Measurements from ENCODE around the gene PLCG1. TPM values are rescaled to one million over a fixed set of nuclear protein-coding genes. Genes with fewer than 3 reads are reported as not detected.

The PLCG1 gene
- total RNA-seq, 1 donor from 2014 or later: 120 TPM

DNA sequence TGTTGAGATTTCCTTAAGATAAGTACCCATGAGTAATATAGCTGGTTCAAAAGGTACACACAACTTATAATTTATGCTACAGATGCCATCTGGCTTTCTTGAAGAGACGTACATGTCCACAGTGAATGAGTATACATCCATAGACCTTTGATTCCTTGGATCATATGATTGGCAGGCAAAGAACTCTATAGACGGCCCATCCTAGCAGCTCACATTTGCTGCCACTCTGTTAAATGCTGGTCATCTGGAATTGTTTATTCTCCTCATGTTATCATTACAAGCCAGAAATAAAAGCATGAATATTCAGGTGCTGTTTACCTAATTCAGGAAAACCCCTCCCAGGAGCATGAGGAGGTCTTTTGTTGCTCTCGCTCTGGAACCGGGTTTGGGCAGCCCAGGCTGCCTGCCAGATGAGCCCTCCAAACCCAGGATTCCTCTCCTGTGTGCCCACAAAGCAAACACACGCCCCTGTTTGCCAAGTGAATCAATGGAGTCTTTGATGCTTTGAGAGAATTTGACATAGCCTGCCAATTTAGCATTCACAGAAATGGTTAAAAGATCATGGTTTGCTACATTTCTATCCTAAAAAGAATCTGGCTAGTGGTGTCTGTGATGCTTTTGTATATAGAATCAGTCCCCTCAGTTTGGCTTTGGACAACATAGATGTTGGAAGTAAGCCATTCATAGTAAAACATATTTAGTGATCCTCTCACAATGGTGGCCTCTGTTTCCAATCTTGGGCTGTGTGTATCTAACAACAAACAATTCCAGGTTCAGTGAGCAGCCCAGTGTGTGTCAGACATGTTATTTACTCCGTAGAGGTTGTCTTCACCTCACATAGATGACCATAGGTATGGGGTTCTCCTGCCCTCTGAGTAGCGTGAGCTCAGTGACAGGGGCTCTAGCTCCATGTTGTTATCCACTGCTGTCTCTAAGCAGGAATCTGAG, 17.5 kb upstream of the PLCG1 start:
- H3K9me3 ChIP-seq: no peaks in the 10 kb centered on the region
- DNase-seq (no peak), ATAC-seq (no peak)
- H3K4me1 ChIP-seq: no peaks in the 10 kb centered on the region
- no peak overlapping the region for H3K4me3 ChIP-seq
- no peaks in the 10 kb centered on the region for H3K27me3 ChIP-seq
- H3K36me3 ChIP-seq: peaks cover 100% of the 10 kb centered on the region
- TF ChIP-seq, protein P1, sequence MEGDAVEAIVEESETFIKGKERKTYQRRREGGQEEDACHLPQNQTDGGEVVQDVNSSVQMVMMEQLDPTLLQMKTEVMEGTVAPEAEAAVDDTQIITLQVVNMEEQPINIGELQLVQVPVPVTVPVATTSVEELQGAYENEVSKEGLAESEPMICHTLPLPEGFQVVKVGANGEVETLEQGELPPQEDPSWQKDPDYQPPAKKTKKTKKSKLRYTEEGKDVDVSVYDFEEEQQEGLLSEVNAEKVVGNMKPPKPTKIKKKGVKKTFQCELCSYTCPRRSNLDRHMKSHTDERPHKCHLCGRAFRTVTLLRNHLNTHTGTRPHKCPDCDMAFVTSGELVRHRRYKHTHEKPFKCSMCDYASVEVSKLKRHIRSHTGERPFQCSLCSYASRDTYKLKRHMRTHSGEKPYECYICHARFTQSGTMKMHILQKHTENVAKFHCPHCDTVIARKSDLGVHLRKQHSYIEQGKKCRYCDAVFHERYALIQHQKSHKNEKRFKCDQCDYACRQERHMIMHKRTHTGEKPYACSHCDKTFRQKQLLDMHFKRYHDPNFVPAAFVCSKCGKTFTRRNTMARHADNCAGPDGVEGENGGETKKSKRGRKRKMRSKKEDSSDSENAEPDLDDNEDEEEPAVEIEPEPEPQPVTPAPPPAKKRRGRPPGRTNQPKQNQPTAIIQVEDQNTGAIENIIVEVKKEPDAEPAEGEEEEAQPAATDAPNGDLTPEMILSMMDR (IDR thresholded peaks at IDR 0.05): no peak
- intact Hi-C loops (cut with DNase I): no loop called here
- no peak overlapping the region for H3K27ac ChIP-seq

DNA sequence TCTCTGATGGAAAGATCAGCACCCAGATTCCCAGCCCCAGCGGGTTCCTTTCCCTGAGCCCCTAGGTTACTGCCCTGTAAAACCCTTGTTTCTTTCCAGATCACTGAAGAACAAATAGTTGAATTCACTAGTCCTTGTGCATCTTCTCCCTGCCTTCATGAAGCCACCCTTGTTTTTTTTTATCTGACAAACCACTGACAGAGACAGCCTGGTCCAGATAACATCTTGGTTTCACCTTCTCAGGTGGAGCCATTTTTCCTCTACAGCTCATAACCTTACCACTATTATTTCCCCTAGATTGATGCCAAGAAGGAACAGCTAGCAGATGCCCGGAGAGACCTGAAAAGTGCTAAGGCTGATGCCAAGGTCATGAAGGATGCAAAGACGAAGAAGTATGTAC, 15.9 kb upstream of the PLCG1 start:
- intact Hi-C loops (cut with DNase I): no loop called here
- Histone ChIP-seq H3K4me3 (no peak overlapping the region), H3K27me3 (no peaks in the 10 kb centered on the region), H3K9me3 (no peaks in the 10 kb centered on the region), H3K27ac (no peak overlapping the region), H3K4me1 (no peaks in the 10 kb centered on the region), H3K36me3 (peaks cover 100% of the 10 kb centered on the region)
- ATAC-seq: no peak
- TF ChIP-seq, protein P1 (IDR thresholded peaks at IDR 0.05): no peak
- no peak for DNase-seq

DNA sequence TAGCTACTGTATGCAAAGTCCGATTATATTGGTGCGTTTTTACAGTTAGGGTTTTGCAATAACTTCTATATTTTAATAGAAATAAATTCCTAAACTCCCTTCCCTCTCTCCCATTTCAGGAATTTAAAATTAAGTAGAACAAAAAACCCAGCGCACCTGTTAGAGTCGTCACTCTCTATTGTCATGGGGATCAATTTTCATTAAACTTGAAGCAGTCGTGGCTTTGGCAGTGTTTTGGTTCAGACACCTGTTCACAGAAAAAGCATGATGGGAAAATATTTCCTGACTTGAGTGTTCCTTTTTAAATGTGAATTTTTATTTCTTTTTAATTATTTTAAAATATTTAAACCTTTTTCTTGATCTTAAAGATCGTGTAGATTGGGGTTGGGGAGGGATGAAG, 13.7 kb upstream of the PLCG1 start:
- H3K27ac ChIP-seq: no peak overlapping the region
- no peaks in the 10 kb centered on the region for H3K27me3 ChIP-seq
- H3K9me3 ChIP-seq: no peaks in the 10 kb centered on the region
- DNase-seq (no peak), ATAC-seq (no peak)
- H3K4me3 ChIP-seq: no peak overlapping the region
- intact Hi-C loops (cut with DNase I): no loop called here
- peaks cover 83% of the 10 kb centered on the region for H3K36me3 ChIP-seq
- TF ChIP-seq, protein P1 (IDR thresholded peaks at IDR 0.05): no peak
- no peaks in the 10 kb centered on the region for H3K4me1 ChIP-seq

DNA sequence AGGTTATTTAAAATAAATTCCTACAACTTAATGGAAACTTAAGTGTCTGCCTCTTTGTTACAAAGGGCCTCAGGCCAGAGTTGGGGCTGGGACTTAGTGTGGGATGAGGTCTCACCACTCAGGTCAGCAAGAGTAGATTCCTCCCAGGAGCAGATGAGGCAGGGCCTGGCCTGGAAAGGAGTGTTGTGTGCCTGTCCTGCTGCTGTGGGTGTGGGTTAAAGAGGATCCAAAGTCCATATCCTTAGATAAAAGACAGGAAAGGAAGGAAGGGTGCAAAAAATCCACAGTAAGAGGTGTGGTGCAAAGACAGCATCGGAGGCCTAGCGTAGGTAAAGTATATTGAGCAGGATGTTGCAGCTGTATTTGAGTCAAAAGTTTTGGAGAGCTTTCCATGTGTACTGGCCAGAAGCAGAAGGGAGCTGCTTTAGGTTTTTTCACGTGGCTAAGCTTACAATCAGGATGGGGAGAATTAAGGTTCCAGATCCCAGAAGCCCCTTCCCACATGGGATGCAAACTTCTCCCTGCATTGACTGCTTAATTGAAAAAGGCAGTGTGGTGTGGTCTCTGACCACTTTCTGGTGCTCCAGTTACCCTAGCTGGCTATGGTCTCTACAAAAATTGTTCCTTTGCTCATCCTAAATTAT, 12.8 kb upstream of the PLCG1 start:
- no peak for DNase-seq
- intact Hi-C loops (cut with DNase I): no loop called here
- TF ChIP-seq, protein P1 (IDR thresholded peaks at IDR 0.05): no peak
- no peaks in the 10 kb centered on the region for H3K27me3 ChIP-seq
- H3K36me3 ChIP-seq: peaks cover 74% of the 10 kb centered on the region
- no peak overlapping the region for H3K27ac ChIP-seq
- no peaks in the 10 kb centered on the region for H3K9me3 ChIP-seq
- no peaks in the 10 kb centered on the region for H3K4me1 ChIP-seq
- ATAC-seq: no peak
- no peak overlapping the region for H3K4me3 ChIP-seq

DNA sequence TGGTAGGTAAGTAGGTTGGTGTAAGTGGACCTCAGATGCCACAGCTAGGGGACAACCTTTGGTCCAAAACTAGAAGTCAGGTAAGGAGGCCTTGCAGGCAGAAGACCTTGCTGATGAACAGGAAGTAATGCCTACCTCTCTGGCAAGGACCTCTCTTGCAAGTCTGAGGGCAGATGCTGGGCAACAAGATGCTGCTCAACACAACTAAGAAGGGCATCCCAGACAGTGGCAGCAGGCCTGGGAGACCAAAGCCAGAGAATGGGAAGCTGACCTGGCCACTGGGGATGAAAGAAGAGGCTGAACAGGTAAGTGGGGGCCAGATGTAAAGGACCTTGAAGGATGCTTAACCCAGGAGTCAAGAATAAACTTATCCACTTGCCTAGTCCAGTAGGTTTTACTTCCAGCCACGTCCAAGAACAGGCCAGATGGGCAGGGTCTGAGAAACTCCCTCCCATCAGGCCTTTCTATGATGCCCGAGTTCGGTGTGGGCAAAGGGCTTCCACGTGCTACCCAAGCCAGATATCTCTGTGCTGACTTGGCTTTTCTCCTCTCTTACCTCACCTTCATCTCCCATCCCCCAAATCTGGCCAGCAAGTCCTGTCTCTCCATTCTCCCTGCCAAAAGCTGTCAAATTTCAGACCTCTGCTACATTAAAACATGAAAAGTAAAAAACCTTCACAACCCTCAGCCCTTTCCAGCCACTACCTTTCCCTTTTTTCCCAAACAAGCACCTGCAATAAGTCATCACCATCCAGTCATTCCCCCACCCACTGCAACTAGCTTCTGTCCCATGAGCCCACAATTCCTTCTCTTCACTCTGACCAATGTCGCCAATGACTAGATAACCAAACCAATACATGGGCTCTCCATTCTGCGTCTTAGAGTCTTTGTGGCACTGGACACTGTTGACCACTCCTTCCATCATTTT, 11.5 kb upstream of the PLCG1 start:
- Histone ChIP-seq H3K4me1 (no peaks in the 10 kb centered on the region), H3K9me3 (no peaks in the 10 kb centered on the region), H3K27me3 (no peaks in the 10 kb centered on the region), H3K27ac (no peak overlapping the region), H3K4me3 (no peak overlapping the region), H3K36me3 (peaks cover 61% of the 10 kb centered on the region)
- intact Hi-C loops (cut with DNase I): no loop called here
- DNase-seq (no peak), ATAC-seq (peak; percentile 28)
- TF ChIP-seq, protein P1 (IDR thresholded peaks at IDR 0.05): no peak

All from upper lobe of right lung (tissue), 1 donor.